Suprapubic skin (tissue), 4 donors: ENCODE results near the gene ERGIC1. TPM values are rescaled to one million over a fixed set of nuclear protein-coding genes. Genes with fewer than 3 reads are reported as not detected.

Experiments
- DNase-seq, 2 donors: peaks; one replicate each; pipeline ENCODE4 v3.0.0-alpha.2; 2019; ENCODE audit warnings: low spot score in 2 of 2
- H3K27ac ChIP-seq: fragments of 200-600 bp; sonication (generic); one replicate; pipeline ENCODE4 v1.5.1; 2019
- H3K27me3 ChIP-seq: fragments of 200-600 bp; sonication (generic); one replicate; pipeline ENCODE4 v1.5.1; 2019
- H3K36me3 ChIP-seq: fragments of 200-600 bp; sonication (generic); one replicate; pipeline ENCODE4 v1.5.1; 2019
- H3K4me1 ChIP-seq: fragments of 200-600 bp; sonication (generic); one replicate; pipeline ENCODE4 v1.5.1; 2019
- H3K4me3 ChIP-seq: fragments of 200-600 bp; sonication (generic); one replicate; pipeline ENCODE4 v1.5.1; 2019; ENCODE audit warnings: mild to moderate bottlenecking
- H3K9me3 ChIP-seq: fragments of 200-600 bp; sonication (generic); one replicate; pipeline ENCODE4 v1.5.1; 2019
- EP300 ChIP-seq: sonication (generic); formaldehyde crosslinking; IDR thresholded peaks from one replicate; pipeline ENCODE4 v1.6.1; 2017; ENCODE audit warnings: antibody characterized with exemption
- POLR2A ChIP-seq, 2 donors: fragments of 450-650 bp; IDR thresholded peaks; one replicate each; pipeline ENCODE4 v1.6.1; 2017; ENCODE audit warnings: antibody characterized with exemption in 2 of 2, mild to moderate bottlenecking in 2 of 2, moderate library complexity in 2 of 2
- POLR2AphosphoS5 ChIP-seq, 3 donors: sonication (generic); formaldehyde crosslinking; IDR thresholded peaks; one replicate each; pipeline ENCODE4 v1.6.1; 2017; ENCODE audit warnings: antibody characterized with exemption in 3 of 3
- WGBS: methylation state at CpG from one replicate; pipeline ENCODE4 v1.1.5; 2018; 5-methylcytosine and 5-hydroxymethylcytosine counted together
- total RNA-seq, 4 donors: library from RNA; depleted of rRNA; stranded (reverse); fragments of >200 nt; gene quantifications; one replicate each; pipeline ENCODE4 v1.1.0, GENCODE V29; 2016
- TF ChIP-seq, protein P1 (sequence below), 2 donors: fragments of 200-600 bp in 1 of 2; fragments of 450-650 bp in 1 of 2; sonication (generic) in 1 of 2; IDR thresholded peaks; one replicate each; pipeline ENCODE4 v1.5.1; 2016 to 2019; ENCODE audit warnings: antibody characterized with exemption in 2 of 2, mild to moderate bottlenecking in 1 of 2, moderate library complexity in 1 of 2

ERGIC1 gene
- total RNA-seq, 4 donors from 2014 or later, result 81.2 to 106 (median 91.8) TPM

DNA sequence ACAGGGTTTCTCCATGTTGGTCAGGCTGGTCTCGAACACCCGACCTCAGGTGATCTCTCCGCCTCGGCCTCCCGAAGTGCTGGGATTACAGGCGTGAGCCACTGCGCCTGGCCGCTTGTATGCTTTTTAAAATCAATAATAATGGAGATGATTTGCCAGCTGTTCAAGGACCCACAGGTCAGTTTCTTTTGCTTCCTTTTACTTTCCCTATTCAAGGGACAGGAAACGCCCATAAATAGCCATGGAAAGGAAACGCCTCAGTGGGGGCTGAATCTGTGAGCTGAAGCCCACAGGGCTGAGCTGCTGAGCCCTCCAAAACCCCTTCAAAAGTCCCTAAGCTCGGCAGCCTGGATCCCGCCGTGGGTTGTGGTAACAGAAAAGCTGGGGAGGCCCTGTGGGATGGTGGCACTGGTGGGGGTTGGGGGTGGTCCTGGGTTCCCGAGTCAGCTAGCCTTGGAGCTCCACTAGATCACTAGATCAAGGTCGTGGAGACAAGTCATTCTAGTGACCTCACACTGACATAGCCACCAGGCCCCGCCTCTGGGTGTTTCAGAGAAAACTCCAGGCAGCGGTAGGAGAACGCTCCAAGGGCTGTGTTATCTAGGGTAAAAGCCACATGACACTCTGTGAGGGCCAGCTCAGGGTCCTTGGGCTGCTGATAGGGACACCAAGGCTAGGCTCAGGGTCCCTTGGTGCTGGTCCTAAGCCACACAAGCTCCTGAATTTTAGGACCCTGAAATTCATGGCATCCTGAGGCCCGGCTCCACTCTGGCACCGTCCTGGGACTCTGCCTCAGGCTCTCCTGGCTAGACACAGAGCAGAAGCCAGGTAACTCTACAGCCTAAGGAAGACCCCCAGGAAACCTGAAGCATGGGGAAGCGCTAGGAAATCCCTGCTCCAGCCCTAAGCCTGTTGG lies 45.0 kb upstream of the ERGIC1 start:
- WGBS, result 73% methylated on average over 17 of the region's 21 CpGs
- Histone ChIP-seq H3K36me3 (no peaks in the 10 kb centered on the region), H3K4me1 (peaks cover 27% of the 10 kb centered on the region), H3K27ac (peak overlapping the region; percentile 75), H3K9me3 (no peaks in the 10 kb centered on the region), H3K27me3 (no peaks in the 10 kb centered on the region), H3K4me3 (no peak overlapping the region)
- peak; percentile 78 to 86 for DNase-seq
- TF ChIP-seq EP300 (no peak), POLR2AphosphoS5 (IDR thresholded peaks at IDR 0.05) (no peak), POLR2A (IDR thresholded peaks at IDR 0.05) (no peak)
- TF ChIP-seq, protein P1, sequence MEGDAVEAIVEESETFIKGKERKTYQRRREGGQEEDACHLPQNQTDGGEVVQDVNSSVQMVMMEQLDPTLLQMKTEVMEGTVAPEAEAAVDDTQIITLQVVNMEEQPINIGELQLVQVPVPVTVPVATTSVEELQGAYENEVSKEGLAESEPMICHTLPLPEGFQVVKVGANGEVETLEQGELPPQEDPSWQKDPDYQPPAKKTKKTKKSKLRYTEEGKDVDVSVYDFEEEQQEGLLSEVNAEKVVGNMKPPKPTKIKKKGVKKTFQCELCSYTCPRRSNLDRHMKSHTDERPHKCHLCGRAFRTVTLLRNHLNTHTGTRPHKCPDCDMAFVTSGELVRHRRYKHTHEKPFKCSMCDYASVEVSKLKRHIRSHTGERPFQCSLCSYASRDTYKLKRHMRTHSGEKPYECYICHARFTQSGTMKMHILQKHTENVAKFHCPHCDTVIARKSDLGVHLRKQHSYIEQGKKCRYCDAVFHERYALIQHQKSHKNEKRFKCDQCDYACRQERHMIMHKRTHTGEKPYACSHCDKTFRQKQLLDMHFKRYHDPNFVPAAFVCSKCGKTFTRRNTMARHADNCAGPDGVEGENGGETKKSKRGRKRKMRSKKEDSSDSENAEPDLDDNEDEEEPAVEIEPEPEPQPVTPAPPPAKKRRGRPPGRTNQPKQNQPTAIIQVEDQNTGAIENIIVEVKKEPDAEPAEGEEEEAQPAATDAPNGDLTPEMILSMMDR (IDR thresholded peaks at IDR 0.05), result no peak

DNA sequence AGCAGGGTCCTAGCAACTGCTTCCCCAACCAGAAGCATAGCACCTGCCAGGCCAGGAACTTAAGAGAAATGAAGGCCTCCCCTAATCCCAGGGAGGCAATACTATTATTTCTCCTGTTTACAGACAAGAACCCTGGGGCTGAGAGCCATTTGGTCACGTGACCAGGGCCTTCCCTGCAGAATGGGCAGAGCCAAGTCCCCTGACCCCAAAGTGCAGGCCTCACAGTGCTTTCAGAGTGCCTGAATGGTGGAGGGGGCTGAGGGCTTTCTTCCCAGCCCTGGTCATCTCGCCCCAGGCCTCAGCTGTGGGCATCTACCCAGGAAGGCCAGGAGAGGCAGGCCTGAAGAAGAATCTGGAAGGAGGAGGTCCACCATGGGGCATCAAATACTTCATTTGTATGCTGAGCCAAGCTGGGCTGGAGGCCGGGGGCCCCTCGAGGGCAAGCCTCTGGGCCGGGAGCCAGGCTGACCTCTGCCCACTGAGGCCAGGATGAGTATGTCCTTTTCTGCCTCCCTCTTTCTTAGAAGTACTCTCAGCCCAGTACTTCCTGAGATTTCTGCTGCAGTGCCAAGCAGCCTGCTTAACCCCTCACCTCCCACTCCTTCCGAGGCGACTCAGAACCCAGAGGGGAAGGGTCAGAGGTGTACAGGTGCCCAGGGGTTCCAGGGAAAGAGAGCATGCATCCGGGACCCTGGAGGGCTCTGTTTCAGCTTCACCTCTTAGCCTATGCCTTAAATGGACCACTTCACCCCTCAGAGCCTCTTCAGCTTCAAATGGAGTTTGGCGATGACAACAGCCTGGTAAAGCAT lies 44.2 kb upstream of the ERGIC1 start:
- H3K4me1 ChIP-seq, result peaks cover 32% of the 10 kb centered on the region
- TF ChIP-seq EP300, result no peak
- no peaks in the 10 kb centered on the region for H3K27me3 ChIP-seq
- DNase-seq, result peak; percentile 66 to 74
- no peak overlapping the region for H3K4me3 ChIP-seq
- no peaks in the 10 kb centered on the region for H3K36me3 ChIP-seq
- no peaks in the 10 kb centered on the region for H3K9me3 ChIP-seq
- H3K27ac ChIP-seq, result peak overlapping the region; percentile 75
- WGBS, result 75% methylated on average over 9 of the region's 9 CpGs

DNA sequence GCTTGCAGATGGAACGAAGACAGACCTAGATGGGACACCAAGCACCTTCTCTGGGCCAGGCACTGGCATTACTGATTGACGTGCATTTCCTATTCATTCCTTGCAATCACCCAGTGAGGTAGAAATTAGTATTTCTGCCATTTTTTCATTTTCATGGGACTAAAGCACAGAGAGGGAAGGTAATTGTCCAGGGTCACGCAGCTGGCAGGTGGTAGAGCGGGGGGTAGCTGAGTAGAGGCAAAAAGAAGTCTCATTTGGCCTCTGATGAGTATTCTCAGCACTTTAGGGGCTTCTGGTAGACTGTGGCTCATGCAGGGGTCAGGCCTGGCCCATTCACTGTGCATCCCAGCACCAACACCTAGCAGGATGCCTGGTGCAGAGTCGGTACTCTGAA lies 43.6 kb upstream of the ERGIC1 start:
- no peak for TF ChIP-seq POLR2AphosphoS5 (IDR thresholded peaks at IDR 0.05)
- no peak for TF ChIP-seq POLR2A (IDR thresholded peaks at IDR 0.05)
- no peak for TF ChIP-seq EP300
- TF ChIP-seq, protein P1 (IDR thresholded peaks at IDR 0.05), result no peak
- 87% methylated on average over 5 of the region's 5 CpGs for WGBS
- Histone ChIP-seq H3K4me3 (no peak overlapping the region), H3K4me1 (peaks cover 32% of the 10 kb centered on the region), H3K27ac (no peak overlapping the region), H3K36me3 (no peaks in the 10 kb centered on the region), H3K27me3 (no peaks in the 10 kb centered on the region), H3K9me3 (no peaks in the 10 kb centered on the region)
- DNase-seq, result no peak

DNA sequence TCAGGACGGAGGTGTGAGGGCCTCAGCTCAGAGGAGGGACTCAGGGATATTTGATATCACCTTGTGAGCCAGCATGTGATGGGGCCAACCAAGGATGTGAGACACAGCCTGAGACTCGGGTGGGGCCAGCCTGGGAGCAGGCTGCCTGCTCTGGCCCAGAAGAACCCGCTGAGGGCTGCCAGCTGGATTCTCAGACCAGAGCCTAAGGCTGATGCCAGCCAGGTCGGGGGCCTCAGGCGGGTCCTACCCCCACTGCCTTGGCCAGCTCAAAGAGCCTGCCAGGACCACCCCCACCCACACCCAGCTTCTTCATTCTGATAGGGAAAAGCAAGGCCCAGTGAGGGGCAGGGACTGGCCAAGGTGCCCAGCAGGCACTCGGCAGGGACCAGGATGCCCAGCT lies 42.8 kb upstream of the ERGIC1 start:
- Histone ChIP-seq H3K4me1 (peaks cover 32% of the 10 kb centered on the region), H3K4me3 (no peak overlapping the region), H3K27ac (no peak overlapping the region), H3K9me3 (no peaks in the 10 kb centered on the region), H3K27me3 (no peaks in the 10 kb centered on the region), H3K36me3 (no peaks in the 10 kb centered on the region)
- no peak for TF ChIP-seq POLR2AphosphoS5 (IDR thresholded peaks at IDR 0.05)
- no peak for TF ChIP-seq POLR2A (IDR thresholded peaks at IDR 0.05)
- no peak for TF ChIP-seq EP300
- TF ChIP-seq, protein P1 (IDR thresholded peaks at IDR 0.05), result no peak
- DNase-seq, result peak; percentile 56 to 63
- WGBS, result 71% methylated on average over 1 of the region's 6 CpGs

DNA sequence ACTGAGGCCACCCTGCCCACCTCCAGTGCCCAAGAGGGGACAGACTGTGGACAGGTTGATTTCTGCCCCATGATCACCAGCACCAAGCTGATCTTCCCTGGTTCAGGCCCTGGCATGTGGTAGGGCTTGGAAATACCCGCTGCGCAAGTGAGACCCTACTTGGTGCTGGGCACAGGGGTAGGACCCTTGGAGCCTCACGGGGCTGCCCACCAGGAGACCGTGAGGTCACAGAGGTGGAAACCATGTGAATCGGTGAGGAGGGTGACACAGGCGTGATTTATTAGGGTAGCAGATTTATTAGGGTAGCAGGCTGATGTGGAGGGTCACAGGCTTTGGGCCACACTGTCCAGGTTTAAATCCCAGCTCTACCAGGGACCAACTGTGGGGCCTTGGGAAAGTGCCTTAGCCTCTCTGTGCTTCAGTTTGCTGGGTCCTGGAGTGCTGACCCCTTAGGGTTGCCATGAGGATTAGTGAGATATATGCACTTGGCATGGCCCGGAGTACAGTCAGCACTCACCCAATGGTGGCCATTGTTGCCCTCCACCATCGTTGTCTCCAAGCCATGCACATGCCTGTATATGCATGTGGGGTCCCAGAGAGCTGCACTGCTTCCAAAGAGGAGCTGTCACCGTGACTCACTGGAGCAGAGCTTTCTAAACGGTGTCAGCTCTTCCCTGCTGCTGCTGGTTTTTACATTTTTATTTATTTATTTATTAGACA lies 42.2 kb upstream of the ERGIC1 start:
- no peak overlapping the region for H3K27ac ChIP-seq
- H3K27me3 ChIP-seq, result no peaks in the 10 kb centered on the region
- H3K9me3 ChIP-seq, result no peaks in the 10 kb centered on the region
- 93% methylated on average over 10 of the region's 10 CpGs for whole genome bisulfite sequencing
- peak; percentile 58 to 60 for DNase-seq
- H3K4me3 ChIP-seq, result no peak overlapping the region
- no peaks in the 10 kb centered on the region for H3K36me3 ChIP-seq
- H3K4me1 ChIP-seq, result peaks cover 32% of the 10 kb centered on the region
- TF ChIP-seq POLR2AphosphoS5 (IDR thresholded peaks at IDR 0.05), result no peak
- TF ChIP-seq EP300, result no peak
- TF ChIP-seq, protein P1 (IDR thresholded peaks at IDR 0.05), result no peak
- TF ChIP-seq POLR2A (IDR thresholded peaks at IDR 0.05), result no peak
